IMR-90 (cell line): ENCODE measurements around the gene MTA2.

Experiments
- MAZ ChIP-seq: IDR thresholded peaks from 2 replicates; pipeline ENCODE4 v1.6.1; 2012; ENCODE audit warnings: low read depth, mild to moderate bottlenecking, low read length, improper control_type of control experiment, moderate library complexity, borderline replicate concordance
- RAD21 ChIP-seq: IDR thresholded peaks from 2 replicates; pipeline ENCODE4 v1.6.1; 2012; ENCODE audit warnings: low read length, improper control_type of control experiment
- TF ChIP-seq, protein P1 (sequence below): conservative IDR thresholded peaks from 2 replicates; pipeline ENCODE4 v1.5.1; 2012; ENCODE audit warnings: mild to moderate bottlenecking, low read depth, low read length, improper control_type of control experiment
- TF ChIP-seq, protein P2 (sequence below): fragments of 150-350 bp; IDR thresholded peaks from 2 replicates; pipeline ENCODE4 v1.6.1; 2017; ENCODE audit warnings: mild to moderate bottlenecking, antibody characterized with exemption, low read length, low read depth
- TF ChIP-seq, protein P3 (sequence below): fragments of 150-350 bp; IDR thresholded peaks from 2 replicates; pipeline ENCODE4 v1.6.1; 2016; ENCODE audit warnings: low read depth, mild to moderate bottlenecking, low read length, moderate library complexity, borderline replicate concordance

DNA sequence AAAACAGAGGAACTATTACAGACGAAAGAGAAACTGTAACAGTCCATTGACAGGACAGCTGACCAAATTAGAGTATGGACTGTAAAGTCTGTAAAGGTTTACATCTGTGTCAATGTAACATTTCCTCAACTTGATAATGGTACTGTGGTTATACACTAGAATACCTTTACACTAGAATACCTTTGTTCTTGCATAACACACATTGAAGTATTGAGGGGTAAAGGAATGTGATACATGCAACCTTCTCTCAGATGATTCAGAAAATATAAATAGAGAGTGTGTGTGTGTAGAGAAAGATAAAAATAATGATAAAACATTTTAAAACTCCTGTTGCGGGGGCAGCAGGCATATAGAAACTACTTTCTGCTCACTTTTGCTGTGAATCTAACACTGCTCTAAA is 22.4 kb downstream of the MTA2 start:
- no peak for TF ChIP-seq MAZ
- TF ChIP-seq, protein P1, sequence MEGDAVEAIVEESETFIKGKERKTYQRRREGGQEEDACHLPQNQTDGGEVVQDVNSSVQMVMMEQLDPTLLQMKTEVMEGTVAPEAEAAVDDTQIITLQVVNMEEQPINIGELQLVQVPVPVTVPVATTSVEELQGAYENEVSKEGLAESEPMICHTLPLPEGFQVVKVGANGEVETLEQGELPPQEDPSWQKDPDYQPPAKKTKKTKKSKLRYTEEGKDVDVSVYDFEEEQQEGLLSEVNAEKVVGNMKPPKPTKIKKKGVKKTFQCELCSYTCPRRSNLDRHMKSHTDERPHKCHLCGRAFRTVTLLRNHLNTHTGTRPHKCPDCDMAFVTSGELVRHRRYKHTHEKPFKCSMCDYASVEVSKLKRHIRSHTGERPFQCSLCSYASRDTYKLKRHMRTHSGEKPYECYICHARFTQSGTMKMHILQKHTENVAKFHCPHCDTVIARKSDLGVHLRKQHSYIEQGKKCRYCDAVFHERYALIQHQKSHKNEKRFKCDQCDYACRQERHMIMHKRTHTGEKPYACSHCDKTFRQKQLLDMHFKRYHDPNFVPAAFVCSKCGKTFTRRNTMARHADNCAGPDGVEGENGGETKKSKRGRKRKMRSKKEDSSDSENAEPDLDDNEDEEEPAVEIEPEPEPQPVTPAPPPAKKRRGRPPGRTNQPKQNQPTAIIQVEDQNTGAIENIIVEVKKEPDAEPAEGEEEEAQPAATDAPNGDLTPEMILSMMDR, result no peak
- no peak for TF ChIP-seq RAD21
- TF ChIP-seq, protein P2, sequence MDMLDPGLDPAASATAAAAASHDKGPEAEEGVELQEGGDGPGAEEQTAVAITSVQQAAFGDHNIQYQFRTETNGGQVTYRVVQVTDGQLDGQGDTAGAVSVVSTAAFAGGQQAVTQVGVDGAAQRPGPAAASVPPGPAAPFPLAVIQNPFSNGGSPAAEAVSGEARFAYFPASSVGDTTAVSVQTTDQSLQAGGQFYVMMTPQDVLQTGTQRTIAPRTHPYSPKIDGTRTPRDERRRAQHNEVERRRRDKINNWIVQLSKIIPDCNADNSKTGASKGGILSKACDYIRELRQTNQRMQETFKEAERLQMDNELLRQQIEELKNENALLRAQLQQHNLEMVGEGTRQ, result no peak
- TF ChIP-seq, protein P3, sequence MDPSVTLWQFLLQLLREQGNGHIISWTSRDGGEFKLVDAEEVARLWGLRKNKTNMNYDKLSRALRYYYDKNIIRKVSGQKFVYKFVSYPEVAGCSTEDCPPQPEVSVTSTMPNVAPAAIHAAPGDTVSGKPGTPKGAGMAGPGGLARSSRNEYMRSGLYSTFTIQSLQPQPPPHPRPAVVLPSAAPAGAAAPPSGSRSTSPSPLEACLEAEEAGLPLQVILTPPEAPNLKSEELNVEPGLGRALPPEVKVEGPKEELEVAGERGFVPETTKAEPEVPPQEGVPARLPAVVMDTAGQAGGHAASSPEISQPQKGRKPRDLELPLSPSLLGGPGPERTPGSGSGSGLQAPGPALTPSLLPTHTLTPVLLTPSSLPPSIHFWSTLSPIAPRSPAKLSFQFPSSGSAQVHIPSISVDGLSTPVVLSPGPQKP, result no peak
